ENCODE measurements around the gene PLA2G4E. TPM values are rescaled to one million over a fixed set of nuclear protein-coding genes. Genes with fewer than 3 reads are reported as not detected.

Gene PLA2G4E
- total and polyA plus RNA-seq, 3 experiments from 2014 or later, result not detected

- H3K36me3 ChIP-seq (ENCODE audit: insufficient read depth, low read length), result no peaks in the 10 kb centered on the region
- H3K9me3 Mint-ChIP-seq, result no peaks in the 10 kb centered on the region
- no peaks in the 10 kb centered on the region for H3K36me3 Mint-ChIP-seq
- CTCF ChIA-PET, result interaction anchor here (1.2 to 2.2 kb wide), 5 partner anchors 11 to 213 kb away, joined by 3 to 9 read pairs (median 4); no protein-coding TSS in a partner anchor
- POLR2A ChIA-PET, result no interaction called here
- H3K4me1 Mint-ChIP-seq, result no peaks in the 10 kb centered on the region
- H3K27me3 ChIP-seq (ENCODE audit: insufficient read depth, low read length, poor library complexity, severe bottlenecking), result no peaks in the 10 kb centered on the region
- no peak overlapping the region for H3K4me3 Mint-ChIP-seq
- no peak for DNase-seq
- no peaks in the 10 kb centered on the region for H3K27me3 Mint-ChIP-seq
- no peak overlapping the region for H3K27ac ChIP-seq (ENCODE audit: low read depth, low read length)
- H3K4me1 ChIP-seq (ENCODE audit: insufficient read depth, low read length), result no peaks in the 10 kb centered on the region
- no peak overlapping the region for H3K4me3 ChIP-seq (ENCODE audit: low read length)
- H3K9me3 ChIP-seq (ENCODE audit: low read length), result no peaks in the 10 kb centered on the region
- no peak overlapping the region for H3K27ac Mint-ChIP-seq
Observed at GRCh38 chr15:41990691-41991090, 30.2 kb downstream of the PLA2G4E start.

- DNase-seq, result no peak
Observed at GRCh38 chr15:41990243-41990605, 30.6 kb downstream of the PLA2G4E start.

GRCh38 chr15:41989573-41990242, 31.1 kb downstream of the PLA2G4E start:
- H3K27ac Mint-ChIP-seq, result no peak overlapping the region
- Histone ChIP-seq H3K27me3 (ENCODE audit: insufficient read depth, low read length, poor library complexity, severe bottlenecking) (no peaks in the 10 kb centered on the region), H3K4me3 (ENCODE audit: low read length) (no peak overlapping the region), H3K9me3 (ENCODE audit: low read length) (no peaks in the 10 kb centered on the region), H3K36me3 (ENCODE audit: insufficient read depth, low read length) (no peaks in the 10 kb centered on the region), H3K27ac (ENCODE audit: low read depth, low read length) (no peak overlapping the region), H3K4me1 (ENCODE audit: insufficient read depth, low read length) (no peaks in the 10 kb centered on the region)
- no peaks in the 10 kb centered on the region for H3K36me3 Mint-ChIP-seq
- POLR2A ChIA-PET, result no interaction called here
- no peaks in the 10 kb centered on the region for H3K27me3 Mint-ChIP-seq
- CTCF ChIA-PET, result interaction anchor here (0.6 to 3.2 kb wide), 23 partner anchors 10 to 662 kb away, joined by 3 to 17 read pairs (median 4); partner anchors contain the start of genes EHD4, MAPKBP1 and MGA
- no peaks in the 10 kb centered on the region for H3K9me3 Mint-ChIP-seq
- no peaks in the 10 kb centered on the region for H3K4me1 Mint-ChIP-seq
- peak; percentile 61 to 80 (median 68) for DNase-seq
- H3K4me3 Mint-ChIP-seq, result no peak overlapping the region

More at GRCh38 chr15:41990243-41990605, 30.6 kb downstream of the PLA2G4E start:
- Histone ChIP-seq H3K4me3 (ENCODE audit: low read length) (no peak overlapping the region), H3K9me3 (ENCODE audit: low read length) (no peaks in the 10 kb centered on the region), H3K36me3 (ENCODE audit: insufficient read depth, low read length) (no peaks in the 10 kb centered on the region), H3K27ac (ENCODE audit: low read depth, low read length) (no peak overlapping the region), H3K4me1 (ENCODE audit: insufficient read depth, low read length) (no peaks in the 10 kb centered on the region), H3K27me3 (ENCODE audit: insufficient read depth, low read length, poor library complexity, severe bottlenecking) (no peaks in the 10 kb centered on the region)
- Mint-ChIP-seq H3K36me3 (no peaks in the 10 kb centered on the region), H3K27ac (no peak overlapping the region), H3K27me3 (no peaks in the 10 kb centered on the region), H3K4me3 (no peak overlapping the region), H3K9me3 (no peaks in the 10 kb centered on the region), H3K4me1 (no peaks in the 10 kb centered on the region)
- ChIA-PET POLR2A (no interaction called here), CTCF (interaction anchor here (0.6 to 3.2 kb wide), 17 partner anchors 10 to 661 kb away, joined by 3 to 17 read pairs (median 4); partner anchors contain the start of genes EHD4 and MAPKBP1)

GRCh38 chr15:41988896-41989572, 31.8 kb downstream of the PLA2G4E start:
- no peaks in the 10 kb centered on the region for H3K9me3 ChIP-seq (ENCODE audit: low read length)
- H3K27ac Mint-ChIP-seq, result no peak overlapping the region
- no peak for DNase-seq
- CTCF ChIA-PET, result interaction anchor here (0.8 to 3.2 kb wide), 16 partner anchors 9 to 398 kb away, joined by 3 to 17 read pairs (median 5); partner anchors contain the start of genes EHD4, MAPKBP1 and MGA
- no peaks in the 10 kb centered on the region for H3K4me1 ChIP-seq (ENCODE audit: insufficient read depth, low read length)
- H3K4me1 Mint-ChIP-seq, result no peaks in the 10 kb centered on the region
- no peaks in the 10 kb centered on the region for H3K36me3 ChIP-seq (ENCODE audit: insufficient read depth, low read length)
- H3K9me3 Mint-ChIP-seq, result no peaks in the 10 kb centered on the region
- H3K27me3 Mint-ChIP-seq, result no peaks in the 10 kb centered on the region
- no peak overlapping the region for H3K4me3 ChIP-seq (ENCODE audit: low read length)
- POLR2A ChIA-PET, result no interaction called here
- H3K27ac ChIP-seq (ENCODE audit: low read depth, low read length), result no peak overlapping the region
- H3K27me3 ChIP-seq (ENCODE audit: insufficient read depth, low read length, poor library complexity, severe bottlenecking), result no peaks in the 10 kb centered on the region
- no peaks in the 10 kb centered on the region for H3K36me3 Mint-ChIP-seq
- H3K4me3 Mint-ChIP-seq, result no peak overlapping the region

GRCh38 chr15:41987925-41988275, 32.9 kb downstream of the PLA2G4E start:
- H3K4me1 ChIP-seq (ENCODE audit: insufficient read depth, low read length), result no peaks in the 10 kb centered on the region
- no peak for DNase-seq
- POLR2A ChIA-PET, result no interaction called here
- H3K27me3 Mint-ChIP-seq, result no peaks in the 10 kb centered on the region
- no peaks in the 10 kb centered on the region for H3K27me3 ChIP-seq (ENCODE audit: insufficient read depth, low read length, poor library complexity, severe bottlenecking)
- no peak overlapping the region for H3K27ac Mint-ChIP-seq
- H3K4me1 Mint-ChIP-seq, result no peaks in the 10 kb centered on the region
- H3K4me3 ChIP-seq (ENCODE audit: low read length), result no peak overlapping the region
- H3K4me3 Mint-ChIP-seq, result no peak overlapping the region
- no peaks in the 10 kb centered on the region for H3K36me3 Mint-ChIP-seq
- CTCF ChIA-PET, result interaction anchor here (1.0 to 3.2 kb wide), 6 partner anchors 15 to 99 kb away, joined by 3 to 17 read pairs (median 4); partner anchors contain the start of gene EHD4
- H3K36me3 ChIP-seq (ENCODE audit: insufficient read depth, low read length), result no peaks in the 10 kb centered on the region
- no peak overlapping the region for H3K27ac ChIP-seq (ENCODE audit: low read depth, low read length)
- H3K9me3 ChIP-seq (ENCODE audit: low read length), result no peaks in the 10 kb centered on the region
- no peaks in the 10 kb centered on the region for H3K9me3 Mint-ChIP-seq

- CTCF ChIA-PET, result interaction anchor here (1.0 to 3.2 kb wide), 5 partner anchors 14 to 97 kb away, joined by 3 to 17 read pairs (median 3); partner anchors contain the start of gene EHD4
- no peak for DNase-seq
Observed at GRCh38 chr15:41987246-41987924, 33.5 kb downstream of the PLA2G4E start.

GRCh38 chr15:41985236-41986160, 35.3 kb downstream of the PLA2G4E start:
- no peak overlapping the region for H3K4me3 Mint-ChIP-seq
- no peaks in the 10 kb centered on the region for H3K4me1 Mint-ChIP-seq
- CTCF ChIA-PET, result interaction anchor here (1.0 to 1.3 kb wide), 2 partner anchors 13 to 69 kb away, joined by 3 to 4 read pairs; partner anchors contain the start of gene EHD4
- POLR2A ChIA-PET, result no interaction called here
- Histone ChIP-seq H3K27ac (ENCODE audit: low read depth, low read length) (no peak overlapping the region), H3K9me3 (ENCODE audit: low read length) (no peaks in the 10 kb centered on the region), H3K4me3 (ENCODE audit: low read length) (no peak overlapping the region), H3K4me1 (ENCODE audit: insufficient read depth, low read length) (no peaks in the 10 kb centered on the region), H3K36me3 (ENCODE audit: insufficient read depth, low read length) (no peaks in the 10 kb centered on the region), H3K27me3 (ENCODE audit: insufficient read depth, low read length, poor library complexity, severe bottlenecking) (no peaks in the 10 kb centered on the region)
- DNase-seq, result no peak
- no peaks in the 10 kb centered on the region for H3K27me3 Mint-ChIP-seq
- no peaks in the 10 kb centered on the region for H3K9me3 Mint-ChIP-seq
- H3K36me3 Mint-ChIP-seq, result no peaks in the 10 kb centered on the region
- H3K27ac Mint-ChIP-seq, result peak overlapping the region in 2 of 8 donors; percentile 47

More at GRCh38 chr15:41987246-41987924, 33.5 kb downstream of the PLA2G4E start:
- Histone ChIP-seq H3K27ac (ENCODE audit: low read depth, low read length) (no peak overlapping the region), H3K9me3 (ENCODE audit: low read length) (no peaks in the 10 kb centered on the region), H3K27me3 (ENCODE audit: insufficient read depth, low read length, poor library complexity, severe bottlenecking) (no peaks in the 10 kb centered on the region), H3K4me3 (ENCODE audit: low read length) (no peak overlapping the region), H3K36me3 (ENCODE audit: insufficient read depth, low read length) (no peaks in the 10 kb centered on the region), H3K4me1 (ENCODE audit: insufficient read depth, low read length) (no peaks in the 10 kb centered on the region)
- H3K9me3 Mint-ChIP-seq, result no peaks in the 10 kb centered on the region
- H3K27me3 Mint-ChIP-seq, result no peaks in the 10 kb centered on the region
- no peaks in the 10 kb centered on the region for H3K4me1 Mint-ChIP-seq
- no peak overlapping the region for H3K4me3 Mint-ChIP-seq
- peak overlapping the region in 1 of 8 donors; percentile 2 for H3K27ac Mint-ChIP-seq
- no peaks in the 10 kb centered on the region for H3K36me3 Mint-ChIP-seq
- POLR2A ChIA-PET, result no interaction called here
